Mesothelial cell of epicardium (in vitro differentiated cells): Measurements from ENCODE around the gene P4HA1. TPM values are rescaled to one million over a fixed set of nuclear protein-coding genes. Genes with fewer than 3 reads are reported as not detected.
A peak's percentile ranks its signal among the peaks of the same experiment; 100 is the strongest.

ENCODE experiments used
- DNase-seq, 2 experiments: peaks; one replicate each; pipeline ENCODE4 v3.0.0; 2021; ENCODE audit warnings: low spot score in 2 of 2; ENCODE audit not compliant: unreplicated experiment in 2 of 2
- H3K27ac Mint-ChIP-seq: 2 replicates; pipeline ENCODE4 v1.8.0; 2021; ENCODE audit warnings: mixed read lengths
- H3K27me3 Mint-ChIP-seq: 2 replicates; pipeline ENCODE4 v1.8.0; 2021; ENCODE audit warnings: low read depth, mixed read lengths
- H3K36me3 Mint-ChIP-seq: 2 replicates; pipeline ENCODE4 v1.8.0; 2021; ENCODE audit warnings: mixed read lengths
- H3K4me1 Mint-ChIP-seq: 2 replicates; pipeline ENCODE4 v1.8.0; 2021; ENCODE audit warnings: mixed read lengths
- H3K4me3 Mint-ChIP-seq: 2 replicates; pipeline ENCODE4 v1.8.0; 2021; ENCODE audit warnings: mild to moderate bottlenecking, moderate library complexity, mixed read lengths
- H3K9me3 Mint-ChIP-seq: 2 replicates; pipeline ENCODE4 v1.8.0; 2021; ENCODE audit warnings: mixed read lengths
- CTCF ChIP-seq: fragments of 200-600 bp; sonication (generic); IDR thresholded peaks from one replicate; pipeline ENCODE4 v1.5.0; 2021; ENCODE audit warnings: antibody characterized with exemption; ENCODE audit not compliant: unreplicated experiment
- total RNA-seq: library from RNA; stranded (reverse); gene quantifications from 3 replicates; pipeline ENCODE4 v1.2.1, GENCODE V29; 2021

The P4HA1 gene
- total RNA-seq = 103 to 111 TPM (median 105 TPM) in 3 replicates

GRCh38 chr10:73096449-73097304 is at the start of gene P4HA1:
P4HA1 (minus strand) TSS chr10:73096866; CDS start chr10:73074883, 21,983 bp downstream.
- TF ChIP-seq CTCF = peak; percentile 36
- H3K27me3 Mint-ChIP-seq = no peaks in the 10 kb centered on the region
- H3K27ac Mint-ChIP-seq = peak within 1 kb of the TSS; percentile 99
- H3K36me3 Mint-ChIP-seq = peaks cover 4% of the 10 kb centered on the region
- DNase-seq = peak; percentile 98 to 99
- H3K4me3 Mint-ChIP-seq = peak within 1 kb of the TSS; percentile 98
- H3K9me3 Mint-ChIP-seq = no peaks in the 10 kb centered on the region
- H3K4me1 Mint-ChIP-seq = peaks cover 33% of the 10 kb centered on the region

- no peak for TF ChIP-seq CTCF
- Mint-ChIP-seq H3K4me1 (no peaks in the 10 kb centered on the region), H3K36me3 (peaks cover 35% of the 10 kb centered on the region), H3K27me3 (no peaks in the 10 kb centered on the region), H3K9me3 (no peaks in the 10 kb centered on the region), H3K27ac (no peak overlapping the region), H3K4me3 (no peak overlapping the region)
- no peak for DNase-seq
These were observed 44.9 kb upstream of the P4HA1 start for GRCh38 chr10:73141603-73142002.

DNA sequence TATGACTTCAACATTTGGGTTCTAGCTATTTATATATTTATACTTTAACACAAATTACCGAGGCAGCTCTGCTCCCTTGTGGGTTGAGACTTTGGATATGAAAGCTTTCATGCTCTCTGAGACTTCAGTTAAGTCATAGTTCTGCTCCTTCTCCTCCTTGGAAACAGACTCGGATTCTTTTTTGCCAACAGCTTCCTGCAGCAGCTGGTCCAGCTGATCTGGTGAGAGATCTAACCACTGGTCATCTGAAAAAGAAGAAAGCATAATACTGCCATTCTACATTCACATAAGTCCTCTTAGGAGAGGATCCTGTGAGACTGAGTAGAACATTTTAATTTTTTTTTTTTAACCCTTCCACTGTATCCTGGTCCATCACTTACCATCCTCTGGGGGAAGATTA is 42.6 kb upstream of the P4HA1 start:
- H3K27me3 Mint-ChIP-seq = no peaks in the 10 kb centered on the region
- no peak for DNase-seq
- no peaks in the 10 kb centered on the region for H3K9me3 Mint-ChIP-seq
- H3K4me3 Mint-ChIP-seq = no peak overlapping the region
- H3K27ac Mint-ChIP-seq = no peak overlapping the region
- no peaks in the 10 kb centered on the region for H3K4me1 Mint-ChIP-seq
- H3K36me3 Mint-ChIP-seq = peaks cover 37% of the 10 kb centered on the region
- no peak for TF ChIP-seq CTCF

GRCh38 chr10:73136627-73137026 is 40.0 kb upstream of the P4HA1 start:
- Mint-ChIP-seq H3K27me3 (no peaks in the 10 kb centered on the region), H3K27ac (no peak overlapping the region), H3K4me1 (no peaks in the 10 kb centered on the region), H3K36me3 (peaks cover 34% of the 10 kb centered on the region), H3K4me3 (no peak overlapping the region), H3K9me3 (no peaks in the 10 kb centered on the region)
- TF ChIP-seq CTCF = no peak
- DNase-seq = no peak

DNA sequence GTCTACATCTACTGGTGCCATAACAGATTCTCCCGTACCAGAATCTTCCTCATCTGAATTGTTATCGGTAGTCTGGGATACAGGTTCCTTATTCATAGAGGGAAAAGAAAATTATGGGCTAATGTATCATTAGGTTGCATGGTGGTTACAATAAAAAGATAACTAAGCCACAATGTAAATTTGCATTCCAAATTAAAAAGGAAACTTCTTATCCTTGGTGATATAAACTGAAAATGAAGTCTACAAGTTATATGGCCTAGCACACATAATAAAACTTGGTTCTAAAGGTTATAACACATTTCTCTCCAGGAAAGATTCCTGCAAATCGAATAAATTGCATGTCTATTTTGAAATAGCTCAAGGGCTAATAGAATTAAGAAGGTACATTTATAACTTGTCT is 38.1 kb upstream of the P4HA1 start:
- no peak for DNase-seq
- H3K4me1 Mint-ChIP-seq = no peaks in the 10 kb centered on the region
- peaks cover 38% of the 10 kb centered on the region for H3K36me3 Mint-ChIP-seq
- no peak for TF ChIP-seq CTCF
- no peaks in the 10 kb centered on the region for H3K27me3 Mint-ChIP-seq
- H3K27ac Mint-ChIP-seq = no peak overlapping the region
- no peak overlapping the region for H3K4me3 Mint-ChIP-seq
- H3K9me3 Mint-ChIP-seq = no peaks in the 10 kb centered on the region
